Measurements from ENCODE around the gene NEDD9. TPM values are rescaled to one million over a fixed set of nuclear protein-coding genes. Genes with fewer than 3 reads are reported as not detected.

Gene NEDD9
- total and polyA plus RNA-seq, 2 of the 13 experiments (the other 11 are each of a cell fraction or from before 2014, with no cell fraction given), result 27.1 to 389 TPM

DNA sequence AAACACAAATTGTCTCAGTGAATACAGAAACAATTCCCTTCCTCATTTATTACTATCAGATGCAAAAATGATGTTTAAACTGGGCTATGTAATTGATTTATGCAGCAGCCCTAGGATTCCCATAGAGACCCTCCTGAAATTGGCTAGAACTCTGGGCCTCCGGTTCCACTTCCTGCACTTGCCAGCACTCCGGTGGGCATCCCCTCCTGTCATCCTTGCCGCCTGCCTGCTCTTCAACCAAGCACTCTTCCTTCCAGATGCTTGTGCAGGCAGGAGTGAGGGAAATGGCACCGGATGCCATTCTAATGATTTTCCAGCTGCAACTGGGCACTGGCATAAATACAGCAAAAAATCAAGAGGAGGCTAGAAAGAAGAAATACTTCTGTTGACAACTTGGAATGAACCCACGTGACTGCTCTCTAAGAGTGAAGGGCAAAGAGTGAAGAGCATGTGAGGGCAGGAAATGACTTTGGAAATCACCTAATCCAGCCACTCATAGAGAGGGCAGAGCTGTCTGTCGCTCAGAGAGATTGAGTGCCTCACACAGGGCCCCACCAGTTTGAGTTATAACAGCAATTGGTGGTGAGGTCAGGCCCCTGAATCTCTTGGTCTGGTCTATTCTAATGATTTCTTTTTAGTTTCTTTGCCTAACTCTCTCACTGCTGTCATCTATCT lies 3.7 kb upstream of the NEDD9 start (continued):
- TF ChIP-seq ZSCAN30 (CRISPR knock-in tag; IDR thresholded peaks at IDR 0.05) (no peak), CHD2 (IDR thresholded peaks at IDR 0.05; ENCODE audit: low read depth, low read length) (no peak)

DNA sequence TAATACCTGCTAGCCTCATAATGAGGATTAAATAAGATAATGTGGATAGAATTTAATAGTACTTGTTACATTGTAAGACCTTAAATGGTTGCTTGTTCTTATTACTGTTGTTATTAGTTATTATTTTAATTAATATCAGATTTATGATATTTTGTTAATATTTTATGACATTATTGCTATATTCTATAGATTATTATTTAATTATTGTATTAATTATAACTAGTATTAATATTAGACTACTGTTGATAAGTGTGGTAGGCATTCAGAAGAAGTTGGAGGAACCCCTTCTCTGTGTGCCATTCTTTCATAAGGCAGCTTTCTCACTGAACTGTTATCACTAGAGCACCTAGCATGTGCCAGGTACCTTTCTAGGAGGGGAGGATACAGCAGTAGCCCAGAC lies 2.6 kb upstream of the NEDD9 start:
- H3K27me3 ChIP-seq (ENCODE audit: control insufficient read depth in 1 of 2, insufficient read depth in 2 of 2, low read length in 2 of 2), result peaks cover 0 to 4% of the 10 kb centered on the region in 2 experiments; a peak in 2 of 5 replicates
- peaks cover 41% of the 10 kb centered on the region for H3K79me2 ChIP-seq (ENCODE audit: insufficient read depth, low read length)
- ChIA-PET POLR2A (interaction anchor here (1.1 kb wide), 1 partner anchor 32 kb away, joined by 6 read pairs; no protein-coding TSS in a partner anchor), CTCF (ENCODE audit: low intra/inter-chr PET ratio, low total read pairs) (no interaction called here)
- H2AFZ ChIP-seq (ENCODE audit: low read length), result no peak overlapping the region
- ATAC-seq (no peak), DNase-seq (ENCODE audit: low spot score) (no peak), FAIRE-seq (no peak)
- in situ Hi-C loops (cut with HindIII; ENCODE audit: extremely low pct_ligation_motif_present, low pct_unique_long_range_greater_than_20kb), result no loop called here
- H3K9me3 ChIP-seq (ENCODE audit: low read length), result no peaks in the 10 kb centered on the region
- H3K36me3 ChIP-seq (replicated peaks in 1 of 2; ENCODE audit: control insufficient read depth in 1 of 2, insufficient read depth in 2 of 2, low read length in 2 of 2), result peaks cover 1 to 6% of the 10 kb centered on the region in 2 experiments; a peak in 1 of 5 replicates
- peaks cover 43% of the 10 kb centered on the region for H3K4me1 ChIP-seq (ENCODE audit: insufficient read depth, low read length)
- H3K4me2 ChIP-seq (ENCODE audit: low read depth, low read length), result no peak overlapping the region
- H3K9ac ChIP-seq (ENCODE audit: insufficient read depth, low read depth, low read length), result no peak overlapping the region
- TF ChIP-seq ZFAT (CRISPR knock-in tag; conservative IDR thresholded peaks at IDR 0.05) (no peak), TCF7 (IDR thresholded peaks at IDR 0.05; ENCODE audit: low read depth) (no peak), MXD4 (CRISPR knock-in tag; IDR thresholded peaks at IDR 0.05) (no peak), ZNF263 (CRISPR knock-in tag; IDR thresholded peaks at IDR 0.05) (no peak), PAWR (CRISPR knock-in tag; IDR thresholded peaks at IDR 0.05; ENCODE audit: borderline replicate concordance) (no peak), PAX8 (CRISPR knock-in tag; IDR thresholded peaks at IDR 0.05; ENCODE audit: borderline replicate concordance) (no peak), DNMT3B (CRISPR knock-in tag; conservative IDR thresholded peaks at IDR 0.05) (no peak)
- TF ChIP-seq, protein P1, sequence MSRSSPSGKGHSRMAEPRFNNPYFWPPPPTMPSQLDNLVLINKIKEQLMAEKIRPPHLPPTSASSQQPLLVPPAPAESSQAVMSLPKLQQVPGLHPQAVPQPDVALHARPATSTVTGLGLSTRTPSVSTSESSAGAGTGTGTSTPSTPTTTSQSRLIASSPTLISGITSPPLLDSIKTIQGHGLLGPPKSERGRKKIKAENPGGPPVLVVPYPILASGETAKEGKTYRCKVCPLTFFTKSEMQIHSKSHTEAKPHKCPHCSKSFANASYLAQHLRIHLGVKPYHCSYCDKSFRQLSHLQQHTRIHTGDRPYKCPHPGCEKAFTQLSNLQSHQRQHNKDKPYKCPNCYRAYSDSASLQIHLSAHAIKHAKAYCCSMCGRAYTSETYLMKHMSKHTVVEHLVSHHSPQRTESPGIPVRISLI (CRISPR knock-in tag; IDR thresholded peaks at IDR 0.05; ENCODE audit: borderline replicate concordance), result no peak
- TF ChIP-seq, protein P2, sequence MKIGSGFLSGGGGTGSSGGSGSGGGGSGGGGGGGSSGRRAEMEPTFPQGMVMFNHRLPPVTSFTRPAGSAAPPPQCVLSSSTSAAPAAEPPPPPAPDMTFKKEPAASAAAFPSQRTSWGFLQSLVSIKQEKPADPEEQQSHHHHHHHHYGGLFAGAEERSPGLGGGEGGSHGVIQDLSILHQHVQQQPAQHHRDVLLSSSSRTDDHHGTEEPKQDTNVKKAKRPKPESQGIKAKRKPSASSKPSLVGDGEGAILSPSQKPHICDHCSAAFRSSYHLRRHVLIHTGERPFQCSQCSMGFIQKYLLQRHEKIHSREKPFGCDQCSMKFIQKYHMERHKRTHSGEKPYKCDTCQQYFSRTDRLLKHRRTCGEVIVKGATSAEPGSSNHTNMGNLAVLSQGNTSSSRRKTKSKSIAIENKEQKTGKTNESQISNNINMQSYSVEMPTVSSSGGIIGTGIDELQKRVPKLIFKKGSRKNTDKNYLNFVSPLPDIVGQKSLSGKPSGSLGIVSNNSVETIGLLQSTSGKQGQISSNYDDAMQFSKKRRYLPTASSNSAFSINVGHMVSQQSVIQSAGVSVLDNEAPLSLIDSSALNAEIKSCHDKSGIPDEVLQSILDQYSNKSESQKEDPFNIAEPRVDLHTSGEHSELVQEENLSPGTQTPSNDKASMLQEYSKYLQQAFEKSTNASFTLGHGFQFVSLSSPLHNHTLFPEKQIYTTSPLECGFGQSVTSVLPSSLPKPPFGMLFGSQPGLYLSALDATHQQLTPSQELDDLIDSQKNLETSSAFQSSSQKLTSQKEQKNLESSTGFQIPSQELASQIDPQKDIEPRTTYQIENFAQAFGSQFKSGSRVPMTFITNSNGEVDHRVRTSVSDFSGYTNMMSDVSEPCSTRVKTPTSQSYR (CRISPR knock-in tag; IDR thresholded peaks at IDR 0.05; ENCODE audit: borderline replicate concordance), result no peak
- no peak overlapping the region for H3K4me3 ChIP-seq (replicated peaks in 1 of 3; ENCODE audit: insufficient read depth in 1 of 3, low read depth in 2 of 3, low read length in 3 of 3)
- intact Hi-C loops (cut with micrococcal nuclease; ENCODE audit: unreplicated experiment), result loop anchor here (10.0 kb wide), 1 partner anchor 280 kb away; no protein-coding TSS in a partner anchor
- BruUV-seq (replicated peaks), result no TSS peak
- H3K27ac ChIP-seq (ENCODE audit: extremely low read length, insufficient read depth, low read length), result no peak overlapping the region
- peaks cover 24% of the 10 kb centered on the region for H4K20me1 ChIP-seq (ENCODE audit: insufficient read depth, low read length)

All from HepG2 (cell line).